Activated gamma-delta T cell (primary cell): ENCODE measurements around the gene TNS2.

ENCODE experiments used
- DNase-seq: peaks from one replicate; lab custom pipeline; 2025; lab: John Stamatoyannopoulos, UW

The TNS2 gene

GRCh38 chr12:53056901-53057300, 7.0 kb downstream of the TNS2 start:
- no peak for DNase-seq

DNA sequence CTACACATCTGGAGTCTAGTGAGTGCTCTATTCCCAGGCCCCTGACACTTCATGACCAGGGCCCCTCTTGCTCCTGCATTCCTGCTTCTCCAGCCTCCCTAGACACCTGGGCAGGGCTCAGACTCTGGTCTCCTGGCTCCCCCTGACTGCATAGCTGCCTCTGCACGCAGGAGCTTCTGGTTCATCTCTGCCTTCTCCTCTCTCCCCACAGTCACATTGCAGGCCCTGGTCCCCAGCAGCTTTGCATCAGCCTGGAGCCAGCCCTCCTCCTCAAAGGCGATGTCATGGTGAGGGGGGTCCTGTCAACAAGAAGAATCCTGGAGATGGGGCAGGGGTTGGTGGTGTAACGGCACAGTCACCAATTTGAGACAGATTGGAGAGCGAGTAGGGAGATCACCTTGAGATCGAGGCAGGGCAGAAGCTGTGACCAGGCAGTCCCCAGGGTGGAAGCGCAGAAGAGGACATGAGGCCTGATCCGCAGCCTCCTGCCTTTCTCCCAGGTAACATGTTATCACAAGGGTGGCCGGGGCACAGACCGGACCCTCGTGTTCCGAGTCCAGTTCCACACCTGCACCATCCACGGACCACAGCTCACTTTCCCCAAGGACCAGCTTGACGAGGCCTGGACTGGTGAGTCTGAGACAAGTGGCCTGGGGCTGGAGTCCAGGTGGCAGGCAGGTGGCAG, 8.1 kb downstream of the TNS2 start:
- no peak for DNase-seq

GRCh38 chr12:53058674-53059433, 9.0 kb downstream of the TNS2 start:
- no peak for DNase-seq

- no peak for DNase-seq
Measured at GRCh38 chr12:53059434-53060063, 9.7 kb downstream of the TNS2 start.

- no peak for DNase-seq
Measured at GRCh38 chr12:53060064-53060720, 10.3 kb downstream of the TNS2 start.

DNA sequence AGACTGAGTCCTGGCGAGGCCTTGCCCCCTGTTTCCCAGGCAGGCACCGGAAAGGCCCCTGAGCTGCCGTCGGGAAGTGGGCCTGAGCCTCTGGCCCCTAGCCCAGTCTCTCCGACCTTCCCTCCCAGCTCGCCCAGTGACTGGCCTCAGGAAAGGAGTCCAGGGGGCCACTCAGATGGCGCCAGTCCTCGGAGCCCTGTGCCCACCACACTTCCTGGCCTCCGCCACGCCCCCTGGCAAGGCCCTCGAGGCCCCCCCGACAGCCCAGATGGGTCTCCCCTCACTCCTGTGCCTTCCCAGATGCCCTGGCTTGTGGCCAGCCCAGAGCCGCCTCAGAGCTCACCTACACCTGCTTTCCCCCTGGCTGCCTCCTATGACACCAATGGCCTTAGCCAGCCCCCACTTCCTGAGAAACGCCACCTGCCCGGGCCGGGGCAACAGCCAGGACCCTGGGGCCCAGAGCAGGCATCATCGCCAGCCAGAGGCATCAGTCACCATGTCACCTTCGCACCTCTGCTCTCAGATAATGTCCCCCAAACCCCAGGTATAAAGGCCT, 10.9 kb downstream of the TNS2 start:
- DNase-seq: no peak

- DNase-seq: no peak
Measured at GRCh38 chr12:53061404-53062010, 11.6 kb downstream of the TNS2 start.

- DNase-seq: no peak
Measured at GRCh38 chr12:53062011-53062961, 12.4 kb downstream of the TNS2 start.

DNA sequence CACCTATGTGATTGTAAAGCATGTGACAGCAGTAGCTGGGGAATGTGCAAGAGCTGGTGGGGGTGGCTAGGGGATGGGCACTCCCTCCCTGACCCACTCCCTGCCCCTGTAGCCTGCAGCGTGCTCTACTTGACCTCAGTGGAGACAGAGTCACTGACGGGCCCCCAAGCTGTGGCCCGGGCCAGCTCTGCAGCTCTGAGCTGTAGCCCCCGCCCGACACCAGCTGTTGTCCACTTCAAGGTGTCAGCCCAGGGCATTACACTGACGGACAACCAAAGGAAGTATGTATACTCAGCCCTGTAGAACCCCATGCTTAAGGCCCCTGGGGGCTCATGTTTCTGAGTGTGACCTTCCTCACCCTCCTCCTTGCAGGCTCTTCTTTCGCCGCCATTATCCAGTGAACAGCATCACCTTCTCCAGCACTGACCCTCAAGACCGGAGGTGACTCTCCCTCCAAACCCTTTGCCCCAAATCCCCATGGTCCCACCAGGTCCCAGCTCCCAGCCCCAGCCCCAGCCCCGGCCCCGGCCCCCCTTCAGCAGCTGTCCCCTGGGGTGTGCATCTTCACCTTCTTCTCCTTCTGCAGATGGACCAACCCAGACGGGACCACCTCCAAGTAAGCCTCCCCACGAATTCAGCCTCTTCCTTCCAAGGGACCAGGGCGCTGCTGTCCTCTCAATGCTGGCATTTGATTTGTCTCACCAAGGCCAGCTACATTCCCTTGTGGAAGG, 13.3 kb downstream of the TNS2 start:
- DNase-seq: no peak

GRCh38 chr12:53063708-53064612, 14.1 kb downstream of the TNS2 start:
- DNase-seq: no peak

DNA sequence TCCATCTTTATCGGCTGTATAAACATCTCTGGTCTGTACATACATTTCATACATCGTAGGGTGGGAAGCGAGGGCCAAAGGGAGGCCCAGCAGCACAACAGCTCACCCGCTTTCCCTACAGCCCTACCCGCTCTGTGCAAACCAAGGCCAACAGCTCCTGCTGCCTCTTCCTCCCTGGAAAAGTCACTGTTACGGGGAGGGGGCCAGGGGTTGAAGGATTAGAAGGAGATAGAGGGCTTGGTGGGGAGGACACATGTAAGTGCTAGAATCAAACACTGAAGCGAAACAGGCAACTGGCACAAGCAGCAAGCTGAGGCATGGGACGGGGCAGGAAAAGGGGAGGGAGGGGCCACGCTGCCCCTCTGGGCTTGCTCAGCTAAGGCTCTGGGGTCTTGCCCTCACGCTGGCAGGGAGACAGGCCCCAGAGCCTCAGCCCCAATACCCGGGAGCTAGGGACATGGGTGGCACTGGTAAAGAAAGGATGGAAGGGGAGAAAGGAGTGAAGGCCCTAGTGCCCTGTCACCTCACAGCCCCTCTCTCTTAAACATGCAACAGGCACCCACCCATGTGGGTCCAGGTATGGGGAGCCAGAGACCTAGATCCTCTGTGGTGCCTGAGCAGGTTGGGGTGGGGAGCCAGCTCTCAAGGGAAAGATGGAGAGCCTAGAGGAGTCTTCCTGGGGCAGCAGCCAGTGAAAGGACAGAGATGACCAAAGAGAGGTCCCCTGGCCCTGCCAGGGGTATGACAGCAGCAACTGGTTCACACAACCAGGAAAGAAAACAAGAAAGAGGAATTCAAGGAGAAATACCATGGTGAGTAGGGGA, 15.0 kb downstream of the TNS2 start:
- DNase-seq: no peak

- no peak for DNase-seq
Measured at GRCh38 chr12:53065470-53065869, 15.6 kb downstream of the TNS2 start.

GRCh38 chr12:53065975-53066931, 16.4 kb downstream of the TNS2 start:
- DNase-seq: no peak

DNA sequence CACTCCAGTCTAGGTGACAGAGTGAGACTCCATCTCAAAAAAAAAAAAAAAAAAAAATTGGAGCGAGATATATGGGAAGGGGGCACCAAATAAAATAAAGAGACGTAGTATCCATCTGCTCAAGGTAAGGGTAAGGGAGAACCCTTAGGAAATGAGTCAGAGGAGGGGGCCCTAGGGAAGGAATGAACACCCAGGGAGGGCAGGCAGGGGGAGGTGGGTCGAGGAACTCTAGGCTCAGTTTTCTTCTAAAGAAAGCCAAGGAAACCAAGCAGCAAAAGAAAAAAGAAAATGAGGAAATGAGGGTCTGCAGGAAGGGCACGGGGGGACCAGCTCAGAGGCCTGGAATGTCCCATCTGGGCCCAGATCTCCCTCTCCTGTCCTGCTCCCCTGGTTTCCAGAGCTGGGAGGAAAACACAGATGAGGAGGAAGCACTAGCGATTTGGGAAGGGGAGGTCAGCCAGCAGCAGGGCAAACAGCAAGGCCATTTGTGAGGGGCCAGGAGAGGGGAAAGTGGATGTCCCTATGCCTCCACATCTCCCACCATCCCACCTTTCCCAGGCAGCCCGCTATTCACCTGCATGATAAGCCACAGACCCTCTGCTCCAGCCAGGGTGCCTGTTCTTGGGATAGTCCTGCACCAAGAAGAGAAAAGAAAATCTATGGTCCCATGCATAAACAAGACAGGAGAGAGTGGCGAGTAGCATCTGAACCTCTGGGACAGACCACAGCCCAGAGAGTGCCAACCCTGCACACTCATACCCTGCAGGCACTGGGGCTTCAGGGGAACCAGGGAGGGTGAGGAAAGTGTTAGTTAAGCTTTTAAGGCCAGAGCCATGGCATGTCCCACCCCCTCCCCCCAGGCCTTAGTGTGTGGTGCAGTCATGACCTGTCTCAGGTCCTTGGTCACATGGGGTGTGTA, 17.5 kb downstream of the TNS2 start:
- DNase-seq: no peak

GRCh38 chr12:53067993-53068770, 18.3 kb downstream of the TNS2 start:
- DNase-seq: no peak
